GM19035 (cell line): ENCODE results near the gene ADARB2.
"Not testable (repeated sequence)": the region's sequence is repeated elsewhere in the genome, so short reads cannot be mapped to it uniquely, and the experiment has no call there.

Source experiments
- ATAC-seq: cut with Tn5 transposase; IDR thresholded peaks from one replicate; pipeline ENCODE4 v1.9.1; 2021; ENCODE audit not compliant: unreplicated experiment

The ADARB2 gene

GRCh38 chr10:1416456-1417037, 320.8 kb downstream of the ADARB2 start:
- no peak for ATAC-seq

- ATAC-seq, result no peak
Observed at GRCh38 chr10:1414893-1415292, 322.4 kb downstream of the ADARB2 start.

- not testable (repeated sequence) for ATAC-seq
Observed at GRCh38 chr10:1414346-1414745, 323.0 kb downstream of the ADARB2 start.

- no peak for ATAC-seq
Observed at GRCh38 chr10:1413823-1414222, 323.5 kb downstream of the ADARB2 start.

GRCh38 chr10:1413256-1413655, 324.1 kb downstream of the ADARB2 start:
- no peak for ATAC-seq

- no peak for ATAC-seq
Observed at GRCh38 chr10:1412531-1413189, 324.7 kb downstream of the ADARB2 start.

GRCh38 chr10:1411956-1412355, 325.4 kb downstream of the ADARB2 start:
- ATAC-seq, result no peak

GRCh38 chr10:1411451-1411850, 325.9 kb downstream of the ADARB2 start:
- ATAC-seq, result no peak

GRCh38 chr10:1410469-1411395, 326.6 kb downstream of the ADARB2 start:
- ATAC-seq, result no peak

- no peak for ATAC-seq
Observed at GRCh38 chr10:1410032-1410431, 327.3 kb downstream of the ADARB2 start.

GRCh38 chr10:1409392-1409791, 327.9 kb downstream of the ADARB2 start:
- ATAC-seq, result no peak

GRCh38 chr10:1408651-1409367, 328.5 kb downstream of the ADARB2 start:
- no peak for ATAC-seq

GRCh38 chr10:1406967-1407945, 330.1 kb downstream of the ADARB2 start:
- no peak for ATAC-seq

- ATAC-seq, result no peak
Observed at GRCh38 chr10:1406132-1406966, 331.0 kb downstream of the ADARB2 start.

GRCh38 chr10:1404323-1405260, 332.7 kb downstream of the ADARB2 start:
- no peak for ATAC-seq

GRCh38 chr10:1403508-1404322, 333.6 kb downstream of the ADARB2 start:
- no peak for ATAC-seq

GRCh38 chr10:1402816-1403507, 334.4 kb downstream of the ADARB2 start:
- ATAC-seq, result no peak
